Upper lobe of right lung (tissue), 1 donor: ENCODE measurements around the gene PPP1R14C. TPM values are rescaled to one million over a fixed set of nuclear protein-coding genes. Genes with fewer than 3 reads are reported as not detected.

Experiments used
- ATAC-seq: fragments of 200-7000 bp; cut with Tn5 transposase; one replicate; pipeline ENCODE4 v1.9.1; 2020; ENCODE audit warnings: mild to moderate bottlenecking, moderate library complexity
- DNase-seq: peaks from one replicate; pipeline ENCODE4 v3.0.0-alpha.2; 2020
- H3K27ac ChIP-seq: fragments of 200-600 bp; one replicate; pipeline ENCODE4 v1.8.0; 2022
- H3K27me3 ChIP-seq: fragments of 200-600 bp; one replicate; pipeline ENCODE4 v1.8.0; 2022; ENCODE audit warnings: mild to moderate bottlenecking
- H3K36me3 ChIP-seq: fragments of 200-600 bp; one replicate; pipeline ENCODE4 v1.8.0; 2022
- H3K4me1 ChIP-seq: fragments of 200-600 bp; one replicate; pipeline ENCODE4 v1.8.0; 2022
- H3K4me3 ChIP-seq: fragments of 200-600 bp; one replicate; pipeline ENCODE4 v1.8.0; 2022; ENCODE audit warnings: mild to moderate bottlenecking
- H3K9me3 ChIP-seq: fragments of 200-600 bp; one replicate; pipeline ENCODE4 v1.8.0; 2022
- intact Hi-C: fragments of 100-400 bp; cut with DNase I; formaldehyde crosslinking; loops from one replicate; pipeline ENCODE4 v1.11.0; 2022
- total RNA-seq: library from RNA; stranded (reverse); fragmentation: NEBNext Ultra II Directional; extraction: Animal tissue kit (Norgen Biotek cat#: 25700); gene quantifications from one replicate; pipeline ENCODE4 v1.2.1, GENCODE V29; 2021
- TF ChIP-seq, protein P1 (sequence below): fragments of 200-600 bp; IDR thresholded peaks from one replicate; pipeline ENCODE4 v1.8.0; 2022; ENCODE audit warnings: antibody characterized with exemption
- donor health status: DM: no; HTN: yes; CAD: no; lungs with severe emphysema.

PPP1R14C gene
- total RNA-seq, 1 donor from 2014 or later = 10.0 TPM

DNA sequence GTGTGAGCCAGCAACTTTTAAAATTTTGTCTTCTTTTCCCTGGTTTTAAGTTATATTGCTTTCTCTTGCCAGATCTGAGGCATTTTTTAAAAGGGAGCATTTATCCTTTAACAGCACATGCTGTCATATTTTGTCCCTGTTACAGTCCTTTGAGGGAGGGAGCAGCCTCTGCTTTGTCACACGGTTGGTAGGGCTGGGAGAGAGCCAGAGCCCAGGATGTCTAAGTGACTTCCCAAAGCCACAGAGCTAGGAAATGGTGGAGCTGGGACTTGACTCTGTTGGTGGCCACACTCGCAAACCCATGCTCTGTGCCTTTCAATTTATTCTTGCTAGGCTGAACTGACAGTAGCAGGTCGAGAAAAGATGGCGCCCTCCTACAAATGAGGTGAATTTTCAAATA lies 145.6 kb downstream of the PPP1R14C start:
- ATAC-seq (no peak), DNase-seq (no peak)
- H3K4me3 ChIP-seq = no peak overlapping the region
- intact Hi-C loops = no loop called here
- no peaks in the 10 kb centered on the region for H3K4me1 ChIP-seq
- H3K9me3 ChIP-seq = no peaks in the 10 kb centered on the region
- H3K36me3 ChIP-seq = no peaks in the 10 kb centered on the region
- no peaks in the 10 kb centered on the region for H3K27me3 ChIP-seq
- H3K27ac ChIP-seq = no peak overlapping the region
- TF ChIP-seq, protein P1, sequence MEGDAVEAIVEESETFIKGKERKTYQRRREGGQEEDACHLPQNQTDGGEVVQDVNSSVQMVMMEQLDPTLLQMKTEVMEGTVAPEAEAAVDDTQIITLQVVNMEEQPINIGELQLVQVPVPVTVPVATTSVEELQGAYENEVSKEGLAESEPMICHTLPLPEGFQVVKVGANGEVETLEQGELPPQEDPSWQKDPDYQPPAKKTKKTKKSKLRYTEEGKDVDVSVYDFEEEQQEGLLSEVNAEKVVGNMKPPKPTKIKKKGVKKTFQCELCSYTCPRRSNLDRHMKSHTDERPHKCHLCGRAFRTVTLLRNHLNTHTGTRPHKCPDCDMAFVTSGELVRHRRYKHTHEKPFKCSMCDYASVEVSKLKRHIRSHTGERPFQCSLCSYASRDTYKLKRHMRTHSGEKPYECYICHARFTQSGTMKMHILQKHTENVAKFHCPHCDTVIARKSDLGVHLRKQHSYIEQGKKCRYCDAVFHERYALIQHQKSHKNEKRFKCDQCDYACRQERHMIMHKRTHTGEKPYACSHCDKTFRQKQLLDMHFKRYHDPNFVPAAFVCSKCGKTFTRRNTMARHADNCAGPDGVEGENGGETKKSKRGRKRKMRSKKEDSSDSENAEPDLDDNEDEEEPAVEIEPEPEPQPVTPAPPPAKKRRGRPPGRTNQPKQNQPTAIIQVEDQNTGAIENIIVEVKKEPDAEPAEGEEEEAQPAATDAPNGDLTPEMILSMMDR = no peak

- no peaks in the 10 kb centered on the region for H3K4me1 ChIP-seq
- H3K27me3 ChIP-seq = no peaks in the 10 kb centered on the region
- TF ChIP-seq, protein P1 = no peak
- no peaks in the 10 kb centered on the region for H3K36me3 ChIP-seq
- no peak overlapping the region for H3K4me3 ChIP-seq
- no peaks in the 10 kb centered on the region for H3K9me3 ChIP-seq
- intact Hi-C loops = no loop called here
- DNase-seq = no peak
- H3K27ac ChIP-seq = no peak overlapping the region
- ATAC-seq = no peak
These were observed 146.7 kb downstream of the PPP1R14C start for GRCh38 chr6:150289454-150290071.

GRCh38 chr6:150290429-150290828 lies 147.6 kb downstream of the PPP1R14C start:
- Histone ChIP-seq H3K36me3 (no peaks in the 10 kb centered on the region), H3K27ac (no peak overlapping the region), H3K4me1 (no peaks in the 10 kb centered on the region), H3K9me3 (no peaks in the 10 kb centered on the region), H3K27me3 (no peaks in the 10 kb centered on the region), H3K4me3 (no peak overlapping the region)
- TF ChIP-seq, protein P1 = no peak
- no peak for ATAC-seq
- DNase-seq = no peak
- intact Hi-C loops = no loop called here

DNA sequence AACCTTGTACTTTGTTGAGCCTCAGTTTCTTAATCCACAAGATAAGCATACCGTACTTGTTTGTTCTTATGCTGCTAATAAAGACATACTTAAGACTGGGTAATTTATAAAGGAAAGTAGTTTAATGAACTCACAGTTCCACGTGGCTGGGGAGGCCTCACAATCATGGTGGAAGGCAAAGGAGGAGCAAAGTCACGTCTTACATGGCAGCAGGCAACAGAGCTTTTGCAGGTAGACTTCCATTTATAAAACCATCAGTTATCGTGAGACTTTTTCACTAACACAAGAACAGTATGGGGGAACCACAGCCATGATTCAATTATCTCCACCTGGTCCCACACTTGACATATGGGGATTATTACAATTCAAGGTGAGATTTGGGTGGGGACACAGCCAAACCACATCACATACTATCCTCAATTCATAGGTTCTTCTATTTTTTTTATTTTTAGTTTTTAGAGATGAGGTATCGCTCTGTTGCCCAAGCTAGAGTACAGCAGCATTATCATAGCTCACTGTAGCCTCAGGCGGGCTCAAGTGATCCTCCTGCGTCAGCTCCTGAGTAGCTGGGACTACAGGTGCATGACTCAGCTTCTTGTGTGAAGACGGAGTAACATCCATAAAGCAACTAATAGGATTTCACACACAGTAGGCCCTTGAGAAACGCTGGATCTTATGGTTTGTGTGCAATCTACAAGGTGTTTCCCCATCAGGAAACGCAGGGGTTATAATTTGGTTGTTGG lies 149.3 kb downstream of the PPP1R14C start:
- no peaks in the 10 kb centered on the region for H3K36me3 ChIP-seq
- no peak overlapping the region for H3K4me3 ChIP-seq
- H3K4me1 ChIP-seq = no peaks in the 10 kb centered on the region
- intact Hi-C loops = no loop called here
- H3K27me3 ChIP-seq = no peaks in the 10 kb centered on the region
- DNase-seq (no peak), ATAC-seq (no peak)
- H3K9me3 ChIP-seq = no peaks in the 10 kb centered on the region
- TF ChIP-seq, protein P1 = no peak
- H3K27ac ChIP-seq = no peak overlapping the region

DNA sequence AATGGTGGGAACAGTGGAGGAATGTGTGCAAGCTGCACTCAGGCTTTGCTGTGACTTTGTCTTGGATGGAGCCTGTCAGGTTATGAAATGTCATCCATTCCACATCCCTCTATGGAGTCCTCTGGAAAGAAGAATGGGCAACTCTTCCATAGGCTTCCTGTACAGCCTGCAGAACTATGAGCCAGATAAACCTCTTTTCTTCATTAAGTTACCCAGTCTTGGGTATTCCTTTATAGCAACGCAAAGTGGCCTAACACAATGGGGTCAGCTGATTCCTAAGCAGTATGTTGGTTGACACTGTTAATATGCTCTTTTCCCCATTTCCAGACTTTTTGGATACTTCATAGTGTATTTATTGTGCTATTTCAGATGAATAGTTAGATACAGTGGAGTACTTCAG lies 150.2 kb downstream of the PPP1R14C start:
- no peaks in the 10 kb centered on the region for H3K27me3 ChIP-seq
- no peaks in the 10 kb centered on the region for H3K4me1 ChIP-seq
- H3K36me3 ChIP-seq = no peaks in the 10 kb centered on the region
- intact Hi-C loops = no loop called here
- ATAC-seq (no peak), DNase-seq (no peak)
- no peak overlapping the region for H3K4me3 ChIP-seq
- H3K27ac ChIP-seq = no peak overlapping the region
- no peaks in the 10 kb centered on the region for H3K9me3 ChIP-seq
- TF ChIP-seq, protein P1 = no peak
